ENCODE measurements around the gene CITED2.

- no peak for TF ChIP-seq CTCF (IDR thresholded peaks at IDR 0.05)
- no peak for TF ChIP-seq POLR2A (IDR thresholded peaks at IDR 0.05)
Measured at GRCh38 chr6:139336488-139336887, 38.0 kb downstream of the CITED2 start.
